Peyer's patch (tissue), 4 donors: Measurements from ENCODE around the gene MSANTD1.

Experiments
- CTCF ChIP-seq, 6 experiments: fragments of 450-650 bp in 4 of 6; fragments of 200-600 bp in 2 of 6; sonication (generic) in 1 of 6; IDR thresholded peaks; one replicate each; pipeline ENCODE4 v1.5.1; 2017 to 2019; ENCODE audit warnings: antibody characterized with exemption in 6 of 6, mild to moderate bottlenecking in 3 of 6, moderate library complexity in 1 of 6
- POLR2A ChIP-seq, 2 donors: fragments of 450-650 bp; IDR thresholded peaks; one replicate each; pipeline ENCODE4 v1.5.1; 2017; ENCODE audit warnings: antibody characterized with exemption in 2 of 2, mild to moderate bottlenecking in 2 of 2, moderate library complexity in 2 of 2

- TF ChIP-seq CTCF (IDR thresholded peaks at IDR 0.05) (no peak), POLR2A (IDR thresholded peaks at IDR 0.05) (no peak)
These were observed 11.7 kb upstream of the MSANTD1 start for GRCh38 chr4:3237266-3237665.
